K562 (cell line): ENCODE results near the gene TELO2. TPM values are rescaled to one million over a fixed set of nuclear protein-coding genes. Genes with fewer than 3 reads are reported as not detected.
A peak's percentile ranks its signal among the peaks of the same experiment; 100 is the strongest.

ENCODE experiments used
- ASH1L ChIP-seq: fragments of 450-650 bp; IDR thresholded peaks from 2 replicates; pipeline ENCODE4 v1.6.1; 2018; ENCODE audit warnings: borderline replicate concordance, mild to moderate bottlenecking, low read depth; ENCODE audit not compliant: partially characterized antibody
- CTCF ChIP-seq, 3 experiments: IDR thresholded peaks in 2 of 3; conservative IDR thresholded peaks in 1 of 3; 2 replicates each; pipeline ENCODE4 v1.5.1; 2011 to 2012; ENCODE audit warnings: low read length in 3 of 3, mild to moderate bottlenecking in 3 of 3, control low read depth in 2 of 3, improper control_type of control experiment in 1 of 3, inconsistent platforms in 1 of 3, low read depth in 1 of 3, mixed read lengths in 1 of 3, moderate library complexity in 1 of 3; ENCODE audit not compliant: insufficient read depth in 2 of 3
- E2F6 ChIP-seq, 2 experiments: IDR thresholded peaks; 2 replicates each; pipeline ENCODE4 v1.6.1; 2011; ENCODE audit warnings: borderline replicate concordance in 1 of 2, control low read depth in 1 of 2, low read depth in 1 of 2, low read length in 1 of 2, mild to moderate bottlenecking in 1 of 2, mixed read lengths in 1 of 2, moderate library complexity in 1 of 2; ENCODE audit not compliant: insufficient read depth in 1 of 2, insufficient read length in 1 of 2, poor library complexity in 1 of 2, severe bottlenecking in 1 of 2; ENCODE audit errors: extremely low read depth in 1 of 2
- FOXK1 ChIP-seq: sonication (generic); formaldehyde crosslinking; IDR thresholded peaks from 2 replicates; pipeline ENCODE4 v1.8.0; 2022; ENCODE audit warnings: missing genetic modification reagents, mild to moderate bottlenecking, borderline replicate concordance
- GABPA ChIP-seq: fragments of 200-800 bp; sonication (Bioruptor generic); conservative IDR thresholded peaks from 2 replicates; pipeline ENCODE4 v1.6.1; 2016; ENCODE audit warnings: low read depth, missing genetic modification characterization, missing compliant biosample characterization
- IRF1 ChIP-seq: sonication (generic); formaldehyde crosslinking; IDR thresholded peaks from 2 replicates; pipeline ENCODE4 v1.8.0; 2022; ENCODE audit warnings: missing genetic modification reagents, mild to moderate bottlenecking, borderline replicate concordance
- MYNN ChIP-seq, 2 experiments: sonication (generic); formaldehyde crosslinking in 1 of 2; IDR thresholded peaks; 2 replicates each; pipeline versions ENCODE4 v1.5.0 to v1.6.1; 2016 to 2020; ENCODE audit warnings: antibody characterized with exemption in 1 of 2, missing genetic modification reagents in 1 of 2
- NCOA4 ChIP-seq: fragments of 450-650 bp; IDR thresholded peaks from 2 replicates; pipeline ENCODE4 v1.6.1; 2018; ENCODE audit warnings: mild to moderate bottlenecking; ENCODE audit not compliant: partially characterized antibody
- NFE2L1 ChIP-seq: fragments of 450-650 bp; IDR thresholded peaks from 2 replicates; pipeline ENCODE4 v1.6.1; 2016; ENCODE audit warnings: missing genetic modification characterization, low read depth, mild to moderate bottlenecking, missing compliant biosample characterization, moderate library complexity, borderline replicate concordance
- PHF21A ChIP-seq: fragments of 450-650 bp; IDR thresholded peaks from 2 replicates; pipeline ENCODE4 v1.6.1; 2017; ENCODE audit warnings: low read depth, borderline replicate concordance
- PTTG1 ChIP-seq: fragments of 450-650 bp; IDR thresholded peaks from 2 replicates; pipeline ENCODE4 v1.6.1; 2016; ENCODE audit warnings: low read depth, mild to moderate bottlenecking, missing genetic modification characterization, missing compliant biosample characterization
- SMARCC2 ChIP-seq: fragments of 450-650 bp; IDR thresholded peaks from 2 replicates; pipeline ENCODE4 v1.6.1; 2017; ENCODE audit warnings: antibody characterized with exemption, moderate library complexity, mild to moderate bottlenecking, low read depth
- SP2 ChIP-seq: IDR thresholded peaks from 2 replicates; pipeline ENCODE4 v1.6.1; 2011; ENCODE audit warnings: mild to moderate bottlenecking, low read depth, low read length, moderate library complexity; ENCODE audit not compliant: poor library complexity, severe bottlenecking; ENCODE audit errors: extremely low read depth
- TRIM25 ChIP-seq: fragments of 450-650 bp; IDR thresholded peaks from 2 replicates; pipeline ENCODE4 v1.7.0; 2016; ENCODE audit warnings: borderline replicate concordance
- ZBTB26 ChIP-seq: fragments of 450-650 bp; formaldehyde crosslinking; IDR thresholded peaks from 2 replicates; pipeline ENCODE4 v1.4.0; 2022; ENCODE audit warnings: missing genetic modification characterization
- ZNF23 ChIP-seq: fragments of 250-450 bp; sonication (Bioruptor Pico); IDR thresholded peaks from 2 replicates; pipeline ENCODE4 v1.4.0; 2020; ENCODE audit warnings: mild to moderate bottlenecking
- ZNF699 ChIP-seq: fragments of 250-450 bp; sonication (Bioruptor Pico); IDR thresholded peaks from 2 replicates; pipeline ENCODE4 v1.8.0; 2021; ENCODE audit warnings: mild to moderate bottlenecking, moderate library complexity; ENCODE audit not compliant: insufficient replicate concordance
- polyA plus RNA-seq, 8 experiments: library from polyadenylated mRNA; depleted of rRNA in 4 of 8; stranded (reverse) in 5 of 8; unstranded in 3 of 8; fragments of >200 nt; fragmentation: Nextera tagmentation in 2 of 8; fragmentation: Illumina TruSeq in 1 of 8; extraction: Ambion mirVana in 2 of 8; extraction: Trizol in 1 of 8; gene quantifications; 2 replicates each; pipeline versions ENCODE4 v1.2.1 to v1.2.3, GENCODE V29; 2011 to 2014; ENCODE audit warnings: inconsistent platforms in 1 of 8, missing spikeins in 1 of 8
- total RNA-seq, 7 experiments: library from RNA; depleted of rRNA in 6 of 7; stranded (reverse); fragments of >200 nt in 6 of 7; fragmentation: Illumina TruSeq in 2 of 7; extraction: Trizol in 2 of 7; gene quantifications; 2 replicates each; pipeline versions ENCODE4 v1.2.1 to v1.2.3, GENCODE V29; 2011 to 2021; ENCODE audit warnings: low replicate concordance in 1 of 7

The TELO2 gene
- total and polyA plus RNA-seq, 9 of the 15 experiments (the other 6 are each of a cell fraction or from before 2014, with no cell fraction given) = 0.51 to 91.8 (median 14.5) TPM

GRCh38 chr16:1474796-1475551 lies 18.2 kb upstream of the TELO2 start, which contains the start of gene CLCN7 (continued):
- TF ChIP-seq NCOA4 = no peak
- TF ChIP-seq SP2 = no peak
- peak; percentile 38; the same call in 1 of the 2 replicates for TF ChIP-seq IRF1 (CRISPR knock-in tag)
- no peak for TF ChIP-seq MYNN (IDR thresholded peaks at IDR 0.05)
- no peak for TF ChIP-seq MYNN (CRISPR knock-in tag; IDR thresholded peaks at IDR 0.05)
- no peak for TF ChIP-seq TRIM25
- 0 out of 2 replicates have a peak, but pooled peaks have one; percentile 61 for TF ChIP-seq FOXK1 (CRISPR knock-in tag)
- TF ChIP-seq ZNF23 (CRISPR knock-in tag) = no peak
- TF ChIP-seq PTTG1 (tag) = no peak
- TF ChIP-seq SMARCC2 = no peak
- TF ChIP-seq GABPA (tag) = no peak
- no peak for TF ChIP-seq PHF21A
- no peak; a peak in 1 of 6 replicates for TF ChIP-seq CTCF (IDR thresholded peaks at IDR 0.05 in 2 of 3, conservative IDR thresholded peaks at IDR 0.05 in 1 of 3; ENCODE audit: insufficient read depth in 2 of 3, low read depth in 1 of 3, low read length in 3 of 3)
- TF ChIP-seq E2F6 (IDR thresholded peaks at IDR 0.05; ENCODE audit: borderline replicate concordance in 1 of 2, extremely low read depth in 1 of 2, insufficient read depth in 1 of 2, insufficient read length in 1 of 2, low read depth in 1 of 2, low read length in 1 of 2, poor library complexity in 1 of 2, severe bottlenecking in 1 of 2) = peak; percentile 94 to 97
- TF ChIP-seq NFE2L1 = no peak
- TF ChIP-seq ASH1L = no peak
- TF ChIP-seq ZNF699 (CRISPR knock-in tag) = no peak
- no peak for TF ChIP-seq ZBTB26 (CRISPR knock-in tag)
